Natural killer cell (primary cell): ENCODE data around the gene ENHO. TPM values are rescaled to one million over a fixed set of nuclear protein-coding genes. Genes with fewer than 3 reads are reported as not detected.

Source experiments
- ATAC-seq, 3 donors: fragments of 150-1000 bp in 2 of 3; fragments of 200-7000 bp in 1 of 3; cut with Tn5 transposase; 1 replicate in 1 of 3; 2 replicates in 2 of 3; pipeline ENCODE4 v1.10.0; 2021; ENCODE audit warnings: mild to moderate bottlenecking in 2 of 3, moderate library complexity in 2 of 3
- DNase-seq, 2 donors: peaks; one replicate each; pipeline versions ENCODE4 v3.0.0 to v3.0.0-alpha.2; 2013 to 2021; ENCODE audit warnings: mixed read lengths in 1 of 2
- H3K27ac ChIP-seq: one replicate; pipeline ENCODE4 v1.5.1; 2013; ENCODE audit warnings: mild to moderate bottlenecking, low read length
- H3K27me3 ChIP-seq: one replicate; pipeline ENCODE4 v1.6.1; 2013; ENCODE audit warnings: low read length; ENCODE audit not compliant: control insufficient read depth, insufficient read depth
- H3K36me3 ChIP-seq: one replicate; pipeline ENCODE4 v1.6.1; 2013; ENCODE audit warnings: low read length; ENCODE audit not compliant: control insufficient read depth, insufficient read depth
- H3K4me1 ChIP-seq: one replicate; pipeline ENCODE4 v1.6.1; 2013; ENCODE audit warnings: low read length; ENCODE audit not compliant: control insufficient read depth, insufficient read depth
- H3K4me3 ChIP-seq: one replicate; pipeline ENCODE4 v1.5.1; 2013; ENCODE audit warnings: low read length
- H3K9me3 ChIP-seq: one replicate; pipeline ENCODE4 v1.6.1; 2013; ENCODE audit warnings: low read length; ENCODE audit not compliant: control insufficient read depth, insufficient read depth
- H3K27ac Mint-ChIP-seq, 2 donors: one replicate each; pipeline ENCODE4 v1.8.0; 2022; ENCODE audit warnings: mild to moderate bottlenecking in 2 of 2, mixed read lengths in 2 of 2, moderate library complexity in 1 of 2
- H3K27me3 Mint-ChIP-seq, 2 donors: one replicate each; pipeline ENCODE4 v1.8.0; 2022; ENCODE audit warnings: low read depth in 2 of 2, mixed read lengths in 2 of 2
- H3K36me3 Mint-ChIP-seq: one replicate; pipeline ENCODE4 v1.8.0; 2022; ENCODE audit warnings: mixed read lengths
- H3K4me1 Mint-ChIP-seq, 2 donors: one replicate each; pipeline ENCODE4 v1.8.0; 2022; ENCODE audit warnings: mixed read lengths in 2 of 2
- H3K4me3 Mint-ChIP-seq: one replicate; pipeline ENCODE4 v1.8.0; 2022; ENCODE audit warnings: mild to moderate bottlenecking, moderate library complexity, mixed read lengths
- H3K9me3 Mint-ChIP-seq, 2 donors: one replicate each; pipeline ENCODE4 v1.8.0; 2022; ENCODE audit warnings: mixed read lengths in 2 of 2
- CTCF ChIP-seq: fragments of 200-600 bp; IDR thresholded peaks from one replicate; pipeline ENCODE4 v1.8.0; 2022; ENCODE audit warnings: antibody characterized with exemption
- WGBS: methylation state at CpG from one replicate; pipeline ENCODE4 v1.1.7; 2013; ENCODE audit warnings: missing lambda C conversion rate; ENCODE audit not compliant: insufficient coverage; 5-methylcytosine and 5-hydroxymethylcytosine counted together
- intact Hi-C: fragments of 100-400 bp; cut with micrococcal nuclease; formaldehyde crosslinking; loops from one replicate; pipeline ENCODE4 v1.14.2; 2022
- total RNA-seq, 4 donors: library from RNA; stranded (reverse); fragments of 120-200 nt in 1 of 4; gene quantifications; one replicate each; pipeline versions ENCODE4 v1.2.3 to v1.2.4, GENCODE V29; 2013 to 2022

ENHO gene
- total RNA-seq, 3 donors from 2014 or later (not counting 1 experiment from before 2014, with no cell fraction given), result 0.34 to 1.7 TPM; not detected in 1

GRCh38 chr9:34559624-34560455 lies 37.0 kb upstream of the ENHO start:
- DNase-seq (no peak), ATAC-seq (no peak)
- Histone ChIP-seq H3K4me1 (no peaks in the 10 kb centered on the region), H3K27ac (no peak overlapping the region), H3K4me3 (no peak overlapping the region), H3K36me3 (no peaks in the 10 kb centered on the region), H3K9me3 (peaks cover 6% of the 10 kb centered on the region), H3K27me3 (peaks cover 3% of the 10 kb centered on the region)
- intact Hi-C loops, result no loop called here
- Mint-ChIP-seq H3K4me3 (no peak overlapping the region), H3K27ac (no peak overlapping the region), H3K36me3 (no peaks in the 10 kb centered on the region), H3K4me1 (no peaks in the 10 kb centered on the region), H3K27me3 (peaks cover 7 to 41% of the 10 kb centered on the region in 2 donors), H3K9me3 (no peaks in the 10 kb centered on the region)
- no peak for TF ChIP-seq CTCF
- 36% methylated on average over 17 of the region's 21 CpGs for WGBS

GRCh38 chr9:34558919-34559623 lies 36.3 kb upstream of the ENHO start:
- H3K36me3 ChIP-seq, result no peaks in the 10 kb centered on the region
- Mint-ChIP-seq H3K27ac (no peak overlapping the region), H3K4me3 (no peak overlapping the region), H3K27me3 (peaks cover 7 to 36% of the 10 kb centered on the region in 2 donors), H3K36me3 (no peaks in the 10 kb centered on the region), H3K4me1 (no peaks in the 10 kb centered on the region), H3K9me3 (no peaks in the 10 kb centered on the region)
- 65% methylated on average over 17 of the region's 17 CpGs for WGBS
- H3K9me3 ChIP-seq, result peaks cover 6% of the 10 kb centered on the region
- DNase-seq, result no peak
- no peak for TF ChIP-seq CTCF
- H3K27ac ChIP-seq, result no peak overlapping the region
- no peaks in the 10 kb centered on the region for H3K4me1 ChIP-seq
- intact Hi-C loops, result no loop called here
- H3K27me3 ChIP-seq, result peaks cover 3% of the 10 kb centered on the region
- ATAC-seq, result no peak
- H3K4me3 ChIP-seq, result no peak overlapping the region

DNA sequence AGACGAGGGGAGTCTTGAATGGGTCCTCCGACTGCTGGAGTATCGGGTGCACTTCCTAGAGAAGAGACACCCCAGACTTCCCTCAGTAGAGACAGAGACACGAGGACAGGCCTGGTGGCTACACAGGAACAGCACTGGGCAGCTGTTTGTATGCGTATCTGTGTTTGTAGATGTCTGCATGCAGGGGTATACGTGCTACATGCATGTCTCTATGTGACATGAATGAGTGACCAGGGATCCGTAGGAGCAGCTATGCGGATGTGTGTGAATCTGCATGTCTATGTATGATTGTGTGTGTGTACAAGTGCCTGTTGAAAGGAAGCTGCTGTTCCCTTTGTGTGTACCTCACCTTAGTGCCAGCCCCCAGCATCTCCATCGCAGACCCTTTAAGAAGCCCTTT lies 35.6 kb upstream of the ENHO start:
- Histone ChIP-seq H3K36me3 (no peaks in the 10 kb centered on the region), H3K27ac (no peak overlapping the region), H3K9me3 (peaks cover 6% of the 10 kb centered on the region), H3K27me3 (peaks cover 3% of the 10 kb centered on the region), H3K4me1 (no peaks in the 10 kb centered on the region), H3K4me3 (no peak overlapping the region)
- ATAC-seq (no peak), DNase-seq (no peak)
- H3K4me1 Mint-ChIP-seq, result no peaks in the 10 kb centered on the region
- H3K9me3 Mint-ChIP-seq, result no peaks in the 10 kb centered on the region
- H3K36me3 Mint-ChIP-seq, result no peaks in the 10 kb centered on the region
- peaks cover 7 to 29% of the 10 kb centered on the region in 2 donors for H3K27me3 Mint-ChIP-seq
- no peak overlapping the region for H3K27ac Mint-ChIP-seq
- intact Hi-C loops, result no loop called here
- TF ChIP-seq CTCF, result no peak
- WGBS, result 85% methylated on average over 9 of the region's 9 CpGs
- H3K4me3 Mint-ChIP-seq, result no peak overlapping the region
